ENCODE results near the gene CDPF1.

GRCh38 chr22:46276563-46276962 is 26.5 kb upstream of the CDPF1 start:
- TF ChIP-seq POLR2AphosphoS5 (IDR thresholded peaks at IDR 0.05), result no peak
- TF ChIP-seq CTCF (IDR thresholded peaks at IDR 0.05 in 8 of 11, conservative IDR thresholded peaks at IDR 0.05 in 3 of 11), result no peak
